ENCODE data around the gene CACUL1.

GRCh38 chr10:118760265-118760664 is 5.5 kb upstream of the CACUL1 start:
- no peak for TF ChIP-seq CTCF (IDR thresholded peaks at IDR 0.05)
- no peak for TF ChIP-seq POLR2A (IDR thresholded peaks at IDR 0.05)

Data from heart left ventricle (tissue), 13 donors.